ENCODE results near the gene MMAB. TPM values are rescaled to one million over a fixed set of nuclear protein-coding genes. Genes with fewer than 3 reads are reported as not detected.

Gene MMAB
- total RNA-seq, 1 experiment from 2014 or later, result 24.3 TPM

- DNase-seq, result no peak
- no peaks in the 10 kb centered on the region for H3K79me1 ChIP-seq (ENCODE audit: insufficient read depth, low read depth, low read length, poor library complexity, severe bottlenecking)
- no peak overlapping the region for H3K4me2 ChIP-seq (ENCODE audit: insufficient read depth, insufficient read length, low read length)
- no peak overlapping the region for H4K91ac ChIP-seq (ENCODE audit: insufficient read length, low read depth, low read length)
- no peak overlapping the region for H2BK20ac ChIP-seq (ENCODE audit: low read depth, low read length, poor library complexity, severe bottlenecking)
- Mint-ChIP-seq H3K36me3 (ENCODE audit: insufficient read depth in 1 of 3, low read depth in 3 of 3) (peaks cover 5 to 56% (median 46%) of the 10 kb centered on the region in 3 experiments; a peak in 5 of 7 replicates), H3K27me3 (ENCODE audit: low read depth) (no peaks in the 10 kb centered on the region), H3K4me1 (no peaks in the 10 kb centered on the region), H3K9me3 (no peaks in the 10 kb centered on the region), H3K4me3 (no peak overlapping the region), H3K27ac (no peak overlapping the region)
- no peak overlapping the region for H2BK12ac ChIP-seq (ENCODE audit: insufficient read length, low read depth, low read length)
- H3K27me3 ChIP-seq (ENCODE audit: insufficient read depth, low read length), result no peaks in the 10 kb centered on the region
- H3K14ac ChIP-seq (ENCODE audit: insufficient read depth, low read length), result no peak overlapping the region
- H4K5ac ChIP-seq (ENCODE audit: insufficient read length, low read depth, low read length), result no peak overlapping the region
- no peaks in the 10 kb centered on the region for H3K4me1 ChIP-seq (ENCODE audit: insufficient read depth, low read length)
- H3K23ac ChIP-seq (ENCODE audit: insufficient read length, low read depth, low read length), result no peak overlapping the region
- no CpG with 5 or more reads among the region's 2 CpGs for WGBS (ENCODE audit: extremely low coverage, insufficient read length, low lambda C conversion rate)
- no peak overlapping the region for H2AFZ ChIP-seq (ENCODE audit: low read length)
- H3T11ph ChIP-seq (ENCODE audit: low read length), result no peak overlapping the region
- no peak overlapping the region for H3K9ac ChIP-seq (ENCODE audit: extremely low read depth, insufficient read length, low read length)
- no peaks in the 10 kb centered on the region for H3K79me2 ChIP-seq (ENCODE audit: insufficient read depth, low read length)
- no peaks in the 10 kb centered on the region for H3K23me2 ChIP-seq (ENCODE audit: insufficient read length, low read depth, low read length, poor library complexity, severe bottlenecking)
- no peak overlapping the region for H3K4ac ChIP-seq (ENCODE audit: low read depth, low read length)
- no peaks in the 10 kb centered on the region for H3K9me3 ChIP-seq (ENCODE audit: control insufficient read depth, low read depth, low read length)
- H4K20me1 ChIP-seq (ENCODE audit: control insufficient read depth, insufficient read depth, insufficient read length), result no peaks in the 10 kb centered on the region
- no peak overlapping the region for H2BK120ac ChIP-seq (ENCODE audit: low read depth, low read length, poor library complexity, severe bottlenecking)
- no peak overlapping the region for H3K18ac ChIP-seq (ENCODE audit: insufficient read length, low read depth, low read length)
- H3K56ac ChIP-seq (ENCODE audit: insufficient read length, low read depth, low read length), result no peak overlapping the region
- H3K27ac ChIP-seq (ENCODE audit: insufficient read length, low read depth, low read length), result no peak overlapping the region
- TF ChIP-seq CTCF (conservative IDR thresholded peaks at IDR 0.05), result no peak
- H2BK5ac ChIP-seq (ENCODE audit: insufficient read length, low read length), result no peak overlapping the region
- H2BK15ac ChIP-seq (ENCODE audit: low read depth, low read length), result no peak overlapping the region
- H2AK5ac ChIP-seq (ENCODE audit: insufficient read length, low read length), result no peak overlapping the region
- H4K8ac ChIP-seq (replicated peaks; ENCODE audit: insufficient read length, low read depth, low read length), result no peak overlapping the region
Observed at GRCh38 chr12:109583733-109584132, 10.4 kb upstream of the MMAB start.
